ENCODE measurements around the gene SOWAHA.

The SOWAHA gene

DNA sequence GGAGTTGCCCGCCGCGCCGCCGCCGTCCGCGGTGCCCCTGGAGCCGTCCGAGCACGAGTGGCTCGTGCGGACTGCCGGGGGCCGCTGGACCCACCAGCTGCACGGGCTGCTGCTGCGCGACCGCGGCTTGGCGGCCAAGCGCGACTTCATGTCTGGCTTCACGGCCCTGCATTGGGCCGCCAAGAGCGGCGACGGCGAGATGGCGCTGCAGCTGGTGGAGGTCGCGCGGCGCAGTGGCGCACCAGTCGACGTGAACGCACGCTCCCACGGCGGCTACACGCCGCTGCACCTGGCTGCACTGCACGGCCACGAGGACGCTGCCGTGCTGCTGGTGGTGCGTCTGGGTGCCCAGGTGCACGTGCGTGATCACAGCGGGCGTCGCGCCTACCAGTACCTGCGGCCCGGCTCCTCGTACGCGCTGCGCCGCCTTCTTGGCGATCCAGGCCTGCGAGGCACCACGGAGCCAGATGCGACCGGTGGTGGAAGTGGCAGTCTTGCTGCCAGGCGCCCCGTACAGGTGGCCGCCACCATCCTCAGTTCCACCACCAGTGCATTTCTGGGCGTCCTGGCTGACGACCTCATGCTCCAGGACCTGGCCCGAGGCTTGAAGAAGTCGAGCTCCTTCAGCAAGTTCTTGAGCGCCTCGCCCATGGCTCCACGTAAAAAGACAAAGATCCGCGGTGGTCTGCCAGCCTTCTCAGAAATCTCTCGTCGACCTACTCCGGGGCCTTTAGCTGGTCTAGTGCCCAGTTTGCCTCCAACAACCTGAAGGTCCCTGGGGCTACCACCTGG, 1.6 kb downstream of the SOWAHA start:
- TF ChIP-seq, protein P1, sequence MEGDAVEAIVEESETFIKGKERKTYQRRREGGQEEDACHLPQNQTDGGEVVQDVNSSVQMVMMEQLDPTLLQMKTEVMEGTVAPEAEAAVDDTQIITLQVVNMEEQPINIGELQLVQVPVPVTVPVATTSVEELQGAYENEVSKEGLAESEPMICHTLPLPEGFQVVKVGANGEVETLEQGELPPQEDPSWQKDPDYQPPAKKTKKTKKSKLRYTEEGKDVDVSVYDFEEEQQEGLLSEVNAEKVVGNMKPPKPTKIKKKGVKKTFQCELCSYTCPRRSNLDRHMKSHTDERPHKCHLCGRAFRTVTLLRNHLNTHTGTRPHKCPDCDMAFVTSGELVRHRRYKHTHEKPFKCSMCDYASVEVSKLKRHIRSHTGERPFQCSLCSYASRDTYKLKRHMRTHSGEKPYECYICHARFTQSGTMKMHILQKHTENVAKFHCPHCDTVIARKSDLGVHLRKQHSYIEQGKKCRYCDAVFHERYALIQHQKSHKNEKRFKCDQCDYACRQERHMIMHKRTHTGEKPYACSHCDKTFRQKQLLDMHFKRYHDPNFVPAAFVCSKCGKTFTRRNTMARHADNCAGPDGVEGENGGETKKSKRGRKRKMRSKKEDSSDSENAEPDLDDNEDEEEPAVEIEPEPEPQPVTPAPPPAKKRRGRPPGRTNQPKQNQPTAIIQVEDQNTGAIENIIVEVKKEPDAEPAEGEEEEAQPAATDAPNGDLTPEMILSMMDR (conservative IDR thresholded peaks at IDR 0.05; ENCODE audit: control insufficient read depth, insufficient read depth, low read depth, low read length), result no peak
- no peak for DNase-seq (ENCODE audit: low read depth)
- H3K4me3 ChIP-seq (ENCODE audit: control insufficient read depth, low read depth, low read length), result no peak overlapping the region

DNA sequence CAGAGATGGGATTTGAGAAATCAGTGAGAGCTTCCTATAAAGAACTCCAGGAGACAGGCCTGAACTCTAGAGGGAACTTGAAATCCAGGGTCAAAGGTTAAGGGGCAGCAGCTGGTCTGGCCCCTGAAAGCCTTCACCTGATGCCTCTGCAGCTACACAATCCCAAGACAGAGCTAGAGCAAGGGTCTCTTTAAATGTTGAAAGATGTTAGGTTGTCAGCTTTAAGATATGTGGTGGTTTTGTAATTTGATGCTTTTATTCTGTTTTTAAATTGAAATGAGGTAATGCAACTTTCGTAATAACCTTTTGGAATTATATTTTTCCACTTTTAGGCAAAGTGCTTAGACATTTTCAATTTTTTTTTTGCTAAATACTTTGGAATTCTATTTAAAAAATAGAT, 2.4 kb downstream of the SOWAHA start:
- TF ChIP-seq, protein P1 (conservative IDR thresholded peaks at IDR 0.05; ENCODE audit: control insufficient read depth, insufficient read depth, low read depth, low read length), result no peak
- no peak overlapping the region for H3K4me3 ChIP-seq (ENCODE audit: control insufficient read depth, low read depth, low read length)
- peak; percentile 54 for DNase-seq (ENCODE audit: low read depth)

DNA sequence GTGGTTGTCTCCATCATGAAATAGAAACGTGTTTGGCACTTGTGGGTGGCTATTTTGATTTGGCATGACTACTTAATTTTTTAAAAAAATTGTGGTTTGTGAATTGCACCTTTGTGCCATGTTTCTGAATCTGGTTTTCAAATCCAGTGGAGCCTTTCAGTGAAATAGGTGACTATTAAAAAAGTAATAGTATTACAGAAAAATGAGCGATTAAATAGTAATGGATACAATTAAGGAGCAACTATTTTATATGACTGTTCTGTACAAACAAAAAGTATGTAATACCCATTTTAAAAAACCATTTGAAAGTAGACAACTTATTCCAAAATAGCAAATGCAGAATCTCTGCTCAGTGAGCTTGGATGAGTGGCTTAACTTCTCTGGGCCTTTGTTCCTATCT, 3.0 kb downstream of the SOWAHA start:
- TF ChIP-seq, protein P1 (conservative IDR thresholded peaks at IDR 0.05; ENCODE audit: control insufficient read depth, insufficient read depth, low read depth, low read length), result no peak
- no peak overlapping the region for H3K4me3 ChIP-seq (ENCODE audit: control insufficient read depth, low read depth, low read length)
- DNase-seq (ENCODE audit: low read depth), result no peak

DNA sequence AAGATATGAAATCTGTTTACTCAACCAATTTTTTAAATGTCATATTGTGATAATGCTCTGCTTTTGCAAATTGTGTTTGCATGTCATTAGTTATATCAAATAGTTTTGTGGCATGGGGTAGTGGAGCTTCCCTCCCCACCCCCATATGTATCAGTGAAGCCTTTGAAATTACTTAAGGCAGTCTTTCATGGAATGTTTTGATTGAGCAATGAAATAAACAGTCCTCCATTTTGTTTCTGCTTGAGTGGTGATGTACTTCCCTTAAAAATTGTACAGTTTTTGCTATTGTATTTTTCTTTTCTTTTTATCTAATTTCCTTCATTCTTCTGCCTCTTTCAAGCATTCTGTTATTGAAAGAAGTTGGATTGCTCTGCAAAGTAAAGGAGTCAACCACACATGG, 3.5 kb downstream of the SOWAHA start:
- no peak overlapping the region for H3K4me3 ChIP-seq (ENCODE audit: control insufficient read depth, low read depth, low read length)
- TF ChIP-seq, protein P1 (conservative IDR thresholded peaks at IDR 0.05; ENCODE audit: control insufficient read depth, insufficient read depth, low read depth, low read length), result no peak
- DNase-seq (ENCODE audit: low read depth), result no peak

DNA sequence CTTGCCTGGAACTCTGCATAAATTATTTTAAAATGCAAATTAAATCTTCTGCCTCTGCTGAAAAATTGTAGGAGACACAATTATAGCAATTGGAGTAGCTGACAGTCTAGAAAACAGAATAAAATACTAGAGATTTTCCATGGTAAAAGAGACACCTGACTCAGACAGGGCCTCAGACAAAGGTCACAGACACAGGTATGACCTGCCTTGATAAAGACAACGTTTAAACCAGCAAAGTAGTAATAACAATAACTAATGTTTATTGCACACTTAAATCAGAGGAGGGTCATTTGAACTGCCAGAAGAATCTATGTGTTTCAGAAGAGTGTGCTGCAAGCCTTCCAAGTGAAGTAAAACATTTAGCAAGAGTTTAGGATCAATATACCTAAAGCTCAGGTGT, 3.9 kb downstream of the SOWAHA start:
- TF ChIP-seq, protein P1 (conservative IDR thresholded peaks at IDR 0.05; ENCODE audit: control insufficient read depth, insufficient read depth, low read depth, low read length), result no peak
- no peak overlapping the region for H3K4me3 ChIP-seq (ENCODE audit: control insufficient read depth, low read depth, low read length)
- no peak for DNase-seq (ENCODE audit: low read depth)

DNA sequence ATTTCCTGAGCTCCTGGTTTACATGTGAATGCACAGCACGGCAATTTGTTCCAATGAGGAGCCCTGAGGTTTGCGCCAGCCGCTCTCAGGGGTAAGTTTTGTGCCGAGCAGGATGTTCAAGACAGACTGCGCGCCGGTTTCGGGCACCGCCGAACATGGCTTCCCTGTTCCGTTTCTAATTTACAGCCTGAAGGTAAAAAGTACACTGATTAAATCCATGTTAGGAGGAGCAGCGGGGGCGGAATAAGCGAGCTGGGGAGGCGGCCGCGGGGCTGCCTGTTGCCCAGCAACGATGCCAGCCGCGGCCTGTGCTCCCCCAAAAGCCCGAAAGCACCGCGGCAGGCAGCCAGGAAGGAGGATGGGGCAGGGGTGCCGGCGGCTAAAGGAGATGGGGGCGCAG, 6.4 kb downstream of the SOWAHA start:
- no peak overlapping the region for H3K4me3 ChIP-seq (ENCODE audit: control insufficient read depth, low read depth, low read length)
- no peak for DNase-seq (ENCODE audit: low read depth)
- TF ChIP-seq, protein P1 (conservative IDR thresholded peaks at IDR 0.05; ENCODE audit: control insufficient read depth, insufficient read depth, low read depth, low read length), result no peak
